AG04450 (cell line): ENCODE measurements around the gene PRSS35. TPM values are rescaled to one million over a fixed set of nuclear protein-coding genes. Genes with fewer than 3 reads are reported as not detected.

Experiments used
- CTCF ChIA-PET: fragments of 300-600, 350-600 bp; formaldehyde crosslinking; extraction: SDS; loops from one replicate; lab custom pipeline; 2022; ENCODE audit warnings: antibody characterized with exemption, inconsistent platforms; lab: Charles Lee
- POLR2A ChIA-PET: fragments of 350-600 bp; formaldehyde crosslinking; extraction: SDS; loops from one replicate; lab custom pipeline; 2021; ENCODE audit warnings: antibody characterized with exemption, inconsistent platforms; lab: Yijun Ruan, JAX
- DNase-seq: peaks from one replicate; pipeline ENCODE4 v3.0.0-alpha.2; 2011; ENCODE audit warnings: low read depth, low spot score
- H3K27ac ChIP-seq: one replicate; pipeline ENCODE4 v1.5.1; 2012; ENCODE audit warnings: low read depth, low read length, control low read depth
- H3K27me3 ChIP-seq: one replicate; pipeline ENCODE4 v1.6.0; 2012; ENCODE audit warnings: low read length; ENCODE audit not compliant: control insufficient read depth, insufficient read depth
- H3K4me3 ChIP-seq: 2 replicates; pipeline ENCODE4 v1.5.1; 2011; ENCODE audit warnings: mild to moderate bottlenecking, low read depth, low read length, control low read depth
- H3K9me3 ChIP-seq: 2 replicates; pipeline ENCODE4 v1.5.1; 2012; ENCODE audit warnings: low read length; ENCODE audit not compliant: control insufficient read depth, insufficient read depth
- CTCF ChIP-seq: IDR thresholded peaks from 2 replicates; pipeline ENCODE4 v1.5.1; 2011; ENCODE audit warnings: low read depth, low read length, control low read depth, inconsistent platforms
- polyA minus RNA-seq: library from RNA; depleted of rRNA, polyadenylated mRNA; stranded (reverse); fragments of >200 nt; gene quantifications from 2 replicates; pipeline ENCODE4 v1.2.3, GENCODE V29; 2011; rRNA and poly(A)+ RNA removed
- polyA plus RNA-seq: library from polyadenylated mRNA; depleted of rRNA; stranded (reverse); fragments of >200 nt; gene quantifications from 2 replicates; pipeline ENCODE4 v1.2.3, GENCODE V29; 2011; rRNA removed

The PRSS35 gene
- polyA plus RNA-seq (5.6 and 7.3 TPM in 2 replicates), polyA minus RNA-seq (1.7 and 3.0 TPM in 2 replicates)

GRCh38 chr6:83511901-83512681 is at the start of gene PRSS35:
Gene PRSS35 (plus strand): TSS chr6:83512534. CDS start chr6:83523442, 10,908 bp downstream.
- Histone ChIP-seq H3K4me3 (peak within 1 kb of the TSS; percentile 65), H3K27ac (peak within 1 kb of the TSS; percentile 13), H3K27me3 (no peaks in the 10 kb centered on the region), H3K9me3 (no peaks in the 10 kb centered on the region)
- ChIA-PET POLR2A (interaction anchor here (0.6 to 1.3 kb wide), 4 partner anchors 165 to 444 kb away, joined by 3 to 10 read pairs (median 4); partner anchors contain the start of gene DOP1A), CTCF (interaction anchor here (0.5 to 13.8 kb wide), 66 partner anchors 7 to 1263 kb away, joined by 3 to 384 read pairs (median 5); partner anchors contain the start of genes DOP1A, RWDD2A and UBE3D)
- no peak for DNase-seq
- peak; percentile 87 for TF ChIP-seq CTCF

- DNase-seq: no peak
- no peak overlapping the region for H3K4me3 ChIP-seq
- POLR2A ChIA-PET: interaction anchor here (0.6 kb wide), 1 partner anchor 30 kb away, joined by 3 read pairs; no protein-coding TSS in a partner anchor
- CTCF ChIA-PET: interaction anchor here (1.1 to 2.7 kb wide), 2 partner anchors 49 to 242 kb away, joined by 4 to 11 read pairs; partner anchors contain the start of gene PRSS35
- no peak for TF ChIP-seq CTCF
- no peak overlapping the region for H3K27ac ChIP-seq
- no peaks in the 10 kb centered on the region for H3K9me3 ChIP-seq
- no peaks in the 10 kb centered on the region for H3K27me3 ChIP-seq
Observed at GRCh38 chr6:83463886-83464285, 48.4 kb upstream of the PRSS35 start.

- no peak overlapping the region for H3K4me3 ChIP-seq
- H3K27me3 ChIP-seq: no peaks in the 10 kb centered on the region
- DNase-seq: no peak
- POLR2A ChIA-PET: interaction anchor here (0.6 kb wide), 1 partner anchor 30 kb away, joined by 3 read pairs; no protein-coding TSS in a partner anchor
- CTCF ChIA-PET: interaction anchor here (1.1 to 2.7 kb wide), 4 partner anchors 49 to 399 kb away, joined by 3 to 11 read pairs (median 4); partner anchors contain the start of genes PRSS35 and UBE3D
- no peaks in the 10 kb centered on the region for H3K9me3 ChIP-seq
- H3K27ac ChIP-seq: no peak overlapping the region
- no peak for TF ChIP-seq CTCF
Observed at GRCh38 chr6:83464381-83465140, 47.8 kb upstream of the PRSS35 start.

GRCh38 chr6:83466328-83466727 is 46.0 kb upstream of the PRSS35 start:
- ChIA-PET CTCF (interaction anchor here (2.7 kb wide), 1 partner anchor 47 kb away, joined by 11 read pairs; the partner anchor contains the start of gene PRSS35), POLR2A (no interaction called here)
- H3K27me3 ChIP-seq: no peaks in the 10 kb centered on the region
- H3K27ac ChIP-seq: no peak overlapping the region
- no peak for TF ChIP-seq CTCF
- no peaks in the 10 kb centered on the region for H3K9me3 ChIP-seq
- no peak for DNase-seq
- H3K4me3 ChIP-seq: no peak overlapping the region
